ENCODE data around the gene AMELX.

DNA sequence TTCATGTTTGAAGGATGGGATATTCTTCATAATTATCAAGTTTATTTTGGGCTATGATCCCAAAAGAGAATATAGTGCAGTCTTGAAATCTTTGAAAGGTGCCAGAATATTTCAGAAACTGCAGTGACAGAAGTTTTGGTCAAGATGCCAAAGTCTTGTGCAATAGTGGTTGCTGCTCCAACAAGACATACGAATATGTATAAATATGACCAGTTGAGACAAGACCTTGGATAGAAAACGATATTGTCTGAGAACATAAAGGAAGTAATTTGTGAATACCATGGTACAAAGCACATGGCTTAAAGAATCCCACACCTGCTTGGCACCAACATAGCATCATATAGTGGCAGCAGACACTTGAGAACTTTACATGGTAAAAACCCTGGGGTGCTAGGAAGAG, 48.6 kb upstream of the AMELX start:
- TF ChIP-seq, protein P1, sequence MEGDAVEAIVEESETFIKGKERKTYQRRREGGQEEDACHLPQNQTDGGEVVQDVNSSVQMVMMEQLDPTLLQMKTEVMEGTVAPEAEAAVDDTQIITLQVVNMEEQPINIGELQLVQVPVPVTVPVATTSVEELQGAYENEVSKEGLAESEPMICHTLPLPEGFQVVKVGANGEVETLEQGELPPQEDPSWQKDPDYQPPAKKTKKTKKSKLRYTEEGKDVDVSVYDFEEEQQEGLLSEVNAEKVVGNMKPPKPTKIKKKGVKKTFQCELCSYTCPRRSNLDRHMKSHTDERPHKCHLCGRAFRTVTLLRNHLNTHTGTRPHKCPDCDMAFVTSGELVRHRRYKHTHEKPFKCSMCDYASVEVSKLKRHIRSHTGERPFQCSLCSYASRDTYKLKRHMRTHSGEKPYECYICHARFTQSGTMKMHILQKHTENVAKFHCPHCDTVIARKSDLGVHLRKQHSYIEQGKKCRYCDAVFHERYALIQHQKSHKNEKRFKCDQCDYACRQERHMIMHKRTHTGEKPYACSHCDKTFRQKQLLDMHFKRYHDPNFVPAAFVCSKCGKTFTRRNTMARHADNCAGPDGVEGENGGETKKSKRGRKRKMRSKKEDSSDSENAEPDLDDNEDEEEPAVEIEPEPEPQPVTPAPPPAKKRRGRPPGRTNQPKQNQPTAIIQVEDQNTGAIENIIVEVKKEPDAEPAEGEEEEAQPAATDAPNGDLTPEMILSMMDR (IDR thresholded peaks at IDR 0.05), result no peak
- no peak for TF ChIP-seq POLR2AphosphoS5 (IDR thresholded peaks at IDR 0.05; ENCODE audit: insufficient read depth in 1 of 2, low read depth in 1 of 2)
